ENCODE results near the gene TP53AIP1.
"Not testable (repeated sequence)": the region's sequence is repeated elsewhere in the genome, so short reads cannot be mapped to it uniquely, and the experiment has no call there.

TP53AIP1 gene

DNA sequence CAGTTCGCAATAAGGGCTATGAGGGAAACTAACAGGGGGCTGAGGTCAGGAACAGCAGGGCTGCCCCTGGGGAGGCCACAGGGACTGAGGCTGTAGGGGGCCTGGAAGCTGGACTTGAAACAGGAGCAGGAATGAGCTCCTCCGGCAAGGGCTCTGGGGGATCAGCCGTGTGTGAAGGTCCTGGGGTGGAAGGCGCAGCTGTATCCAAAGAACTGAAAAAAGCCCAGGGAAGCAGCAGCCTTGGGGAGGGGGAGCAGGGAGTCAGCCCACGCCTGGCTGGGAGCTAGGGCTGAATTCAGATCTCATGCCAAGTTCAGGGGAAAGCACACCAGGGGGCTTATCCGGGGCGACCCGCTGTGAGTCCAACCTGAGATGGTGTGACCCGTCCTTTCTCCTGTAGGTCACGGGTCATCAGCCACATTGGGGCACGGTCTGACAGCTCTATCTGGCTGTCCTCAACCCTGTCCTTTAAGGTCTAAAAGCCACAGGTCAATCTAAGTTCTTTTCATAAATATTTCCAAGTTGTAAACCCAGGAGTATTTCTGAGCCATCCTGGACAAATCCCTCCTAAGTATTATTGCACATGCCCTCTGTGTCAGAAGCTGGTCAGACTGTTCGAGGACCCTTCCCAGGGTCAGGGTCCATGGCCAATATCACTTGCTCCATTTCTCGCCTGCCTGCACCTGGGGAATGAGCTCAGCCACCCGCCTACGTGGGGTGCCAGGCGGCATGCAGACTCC lies 18.0 kb downstream of the TP53AIP1 start:
- DNase-seq = no peak

DNA sequence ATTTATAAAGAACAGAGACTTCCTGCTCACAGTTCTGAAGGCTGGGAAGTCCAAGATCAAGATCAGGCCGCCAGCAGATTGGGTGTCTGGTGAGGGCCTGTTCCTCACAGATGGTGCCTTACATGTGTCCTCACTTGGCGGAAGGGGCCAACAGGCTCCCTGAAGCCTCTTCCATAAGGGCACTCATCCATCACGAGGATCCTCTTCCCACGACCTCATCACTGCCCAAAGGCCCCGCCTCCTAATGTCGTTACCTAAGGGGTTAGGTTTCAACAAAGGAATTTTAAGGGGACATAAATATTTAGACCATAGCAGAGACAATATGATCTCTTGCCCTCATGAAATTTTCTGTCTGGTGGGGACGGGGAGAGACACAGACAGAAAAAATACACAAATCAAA lies 18.6 kb downstream of the TP53AIP1 start:
- no peak for DNase-seq

GRCh38 chr11:128921793-128922192 lies 20.9 kb downstream of the TP53AIP1 start:
- no peak for DNase-seq

DNA sequence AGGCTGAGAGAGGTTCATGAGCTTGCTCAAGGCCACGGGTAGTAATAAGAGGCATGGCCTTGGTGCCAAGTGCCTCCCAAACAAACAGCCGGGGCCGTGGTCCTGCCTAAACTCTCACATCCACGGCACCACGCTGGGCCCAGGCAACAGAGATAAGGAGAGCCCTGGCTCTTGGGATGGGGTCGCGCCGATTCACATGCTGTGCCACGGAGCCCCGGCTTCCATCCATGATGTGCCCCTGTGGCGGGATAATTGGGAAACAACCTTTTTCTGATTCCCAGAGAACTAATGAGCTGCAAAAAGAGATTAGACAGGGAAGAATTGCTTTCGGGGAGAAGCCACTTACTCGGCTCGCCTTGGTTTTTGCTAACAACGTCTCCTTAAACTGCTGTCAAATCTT lies 22.0 kb downstream of the TP53AIP1 start:
- DNase-seq = no peak

- DNase-seq = not testable (repeated sequence)
These were observed 23.0 kb downstream of the TP53AIP1 start for GRCh38 chr11:128919635-128920034.

GRCh38 chr11:128919216-128919615 lies 23.5 kb downstream of the TP53AIP1 start:
- DNase-seq = no peak

- DNase-seq = no peak
These were observed 25.4 kb downstream of the TP53AIP1 start for GRCh38 chr11:128917144-128917724.

- DNase-seq = no peak
These were observed 26.0 kb downstream of the TP53AIP1 start for GRCh38 chr11:128916681-128917080.

DNA sequence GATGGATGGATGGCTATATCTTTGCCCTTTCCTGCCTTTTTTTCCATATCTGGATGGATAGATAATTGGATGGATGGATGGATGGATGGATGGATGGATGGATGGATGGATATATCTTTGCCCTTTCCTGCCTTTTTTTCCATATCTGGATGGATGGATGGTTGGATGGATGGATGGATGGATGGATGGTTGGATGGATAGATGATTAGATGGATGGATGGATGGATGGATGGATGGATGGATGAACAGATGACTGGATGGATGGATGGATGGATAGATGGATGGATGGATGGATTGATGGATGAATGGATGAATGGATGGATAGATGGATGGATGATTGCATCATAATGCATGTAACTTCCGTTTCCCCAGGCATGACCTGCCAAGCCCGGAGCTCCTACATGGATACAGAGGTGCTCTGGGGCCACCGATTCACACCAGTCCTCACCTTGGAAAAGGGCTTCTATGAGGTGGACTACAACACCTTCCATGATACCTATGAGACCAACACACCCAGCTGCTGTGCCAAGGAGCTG lies 26.6 kb downstream of the TP53AIP1 start:
- no peak for DNase-seq

DNA sequence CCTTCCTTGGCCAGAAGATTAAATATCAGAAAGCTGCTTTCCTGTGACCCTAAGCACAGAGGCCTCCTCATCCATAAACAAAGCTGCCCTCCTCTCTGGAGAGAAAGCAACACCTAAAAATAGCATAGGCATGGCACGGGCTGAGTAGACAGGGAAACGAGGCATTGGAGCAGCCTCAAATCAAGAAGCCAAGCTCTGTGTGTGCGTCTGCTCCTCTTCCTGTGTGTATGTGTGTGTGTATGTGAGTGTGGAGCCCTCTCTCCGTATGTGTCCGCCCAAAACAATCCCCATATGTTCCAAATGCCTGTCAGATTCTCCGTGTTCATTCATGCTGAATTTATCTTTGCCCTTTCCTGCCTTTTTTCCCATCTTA lies 27.5 kb downstream of the TP53AIP1 start:
- peak; percentile 41 for DNase-seq

DNA sequence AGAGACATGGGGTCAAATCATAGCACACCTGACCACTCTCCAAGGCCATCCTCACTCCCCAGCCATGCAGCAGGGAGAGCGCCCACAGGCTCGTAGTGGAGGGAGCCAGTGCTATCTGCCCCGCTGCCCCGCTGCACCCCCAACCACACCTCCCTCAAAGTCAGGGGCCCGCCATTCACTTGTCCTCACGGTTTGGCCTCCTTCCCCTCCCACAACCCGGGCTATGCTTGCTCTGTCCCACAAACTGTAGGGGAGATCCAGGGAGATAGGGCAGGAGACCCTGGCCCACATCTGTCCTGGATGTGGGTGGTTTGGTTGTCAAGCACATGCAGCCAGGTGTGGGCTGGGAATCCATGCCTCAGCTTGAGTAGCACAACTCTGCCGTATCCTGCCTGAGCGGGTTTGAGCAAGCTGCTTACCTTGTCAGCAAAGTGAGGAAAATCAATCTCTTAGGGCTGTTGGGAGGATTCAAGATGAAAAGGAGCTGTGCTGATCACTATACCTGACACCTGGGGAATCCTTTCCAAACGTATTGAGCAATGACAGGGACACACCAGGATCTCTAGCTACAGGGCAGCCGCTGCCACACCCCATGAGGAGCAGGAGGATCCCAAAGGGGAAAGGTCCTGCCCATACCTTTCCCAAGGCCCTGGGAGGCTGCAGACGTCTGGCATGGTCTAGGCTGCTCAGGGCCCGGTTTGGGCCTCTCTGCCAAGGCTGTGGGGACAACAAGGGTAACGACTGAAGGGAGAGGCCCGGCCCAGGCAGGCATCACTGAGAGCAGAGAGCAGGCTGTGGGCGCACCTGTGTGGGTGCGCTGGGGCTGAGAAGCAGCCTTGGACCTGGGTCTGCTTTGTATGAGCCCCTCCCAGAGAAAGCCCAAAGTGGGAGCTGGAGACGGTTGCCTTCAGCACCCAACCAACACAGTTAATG lies 28.2 kb downstream of the TP53AIP1 start:
- no peak for DNase-seq

GRCh38 chr11:128913806-128914205 lies 28.9 kb downstream of the TP53AIP1 start:
- no peak for DNase-seq

DNA sequence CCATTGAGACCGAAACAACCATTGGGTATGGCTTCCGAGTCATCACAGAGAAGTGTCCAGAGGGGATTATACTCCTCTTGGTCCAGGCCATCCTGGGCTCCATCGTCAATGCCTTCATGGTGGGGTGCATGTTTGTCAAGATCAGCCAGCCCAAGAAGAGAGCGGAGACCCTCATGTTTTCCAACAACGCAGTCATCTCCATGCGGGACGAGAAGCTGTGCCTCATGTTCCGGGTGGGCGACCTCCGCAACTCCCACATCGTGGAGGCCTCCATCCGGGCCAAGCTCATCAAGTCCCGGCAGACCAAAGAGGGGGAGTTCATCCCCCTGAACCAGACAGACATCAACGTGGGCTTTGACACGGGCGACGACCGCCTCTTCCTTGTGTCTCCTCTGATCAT lies 31.0 kb downstream of the TP53AIP1 start:
- DNase-seq = no peak

GRCh38 chr11:128911239-128911638 lies 31.4 kb downstream of the TP53AIP1 start:
- no peak for DNase-seq

DNA sequence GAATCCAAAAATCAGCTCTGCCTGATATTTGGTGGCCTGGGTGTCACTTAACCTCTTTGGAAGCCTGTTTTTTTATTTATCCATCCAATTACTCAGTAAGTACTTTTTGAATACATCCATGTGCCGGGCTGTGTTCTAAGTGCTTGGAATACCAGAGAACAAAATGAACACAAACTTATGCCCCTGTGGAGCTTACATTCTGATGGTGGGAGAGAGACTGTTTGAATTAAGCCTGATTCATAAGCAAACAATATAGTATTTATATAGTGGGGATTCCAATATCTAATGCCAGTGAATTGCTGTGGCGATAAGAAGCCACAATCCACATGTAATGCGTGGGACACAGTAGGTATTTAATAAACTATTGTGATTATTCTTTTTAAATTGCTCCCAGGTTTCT lies 32.1 kb downstream of the TP53AIP1 start:
- DNase-seq = no peak

- DNase-seq = no peak
These were observed 33.1 kb downstream of the TP53AIP1 start for GRCh38 chr11:128909438-128910125.

GRCh38 chr11:128908391-128909246 lies 34.1 kb downstream of the TP53AIP1 start:
- no peak for DNase-seq

- DNase-seq = no peak
These were observed 35.1 kb downstream of the TP53AIP1 start for GRCh38 chr11:128907585-128907984.

- DNase-seq = no peak
These were observed 36.3 kb downstream of the TP53AIP1 start for GRCh38 chr11:128906185-128907050.

GRCh38 chr11:128905345-128906184 lies 37.1 kb downstream of the TP53AIP1 start:
- DNase-seq = no peak
